ENCODE results near the gene CAMK2A. TPM values are rescaled to one million over a fixed set of nuclear protein-coding genes. Genes with fewer than 3 reads are reported as not detected.
A peak's percentile ranks its signal among the peaks of the same experiment; 100 is the strongest.

The CAMK2A gene
- polyA plus RNA-seq, 10 donors, result 32.6 to 93.3 (median 67.5) TPM

DNA sequence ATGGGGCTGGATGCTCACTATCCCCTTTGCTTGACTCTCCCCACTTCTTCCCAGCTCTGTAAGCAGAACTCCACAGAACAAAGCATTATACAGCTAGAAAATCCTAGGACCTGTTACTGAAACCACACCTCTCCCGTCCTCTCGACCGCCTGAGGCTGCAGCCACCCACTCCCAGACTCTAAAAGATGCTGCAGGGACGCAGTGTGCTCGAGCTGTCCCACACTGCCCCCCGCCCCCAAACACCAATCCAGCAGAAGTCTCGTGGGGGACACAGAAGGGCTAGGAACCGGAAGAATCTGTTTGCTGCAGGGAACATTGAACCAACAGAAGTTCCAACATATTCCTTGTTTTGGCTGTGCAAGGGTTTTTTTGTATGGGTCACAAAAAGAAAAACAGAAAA, 7.6 kb downstream of the CAMK2A start:
- DNase-seq, result no peak

- no peak for DNase-seq
Observed at GRCh38 chr5:150279330-150280020, 10.1 kb downstream of the CAMK2A start.

DNA sequence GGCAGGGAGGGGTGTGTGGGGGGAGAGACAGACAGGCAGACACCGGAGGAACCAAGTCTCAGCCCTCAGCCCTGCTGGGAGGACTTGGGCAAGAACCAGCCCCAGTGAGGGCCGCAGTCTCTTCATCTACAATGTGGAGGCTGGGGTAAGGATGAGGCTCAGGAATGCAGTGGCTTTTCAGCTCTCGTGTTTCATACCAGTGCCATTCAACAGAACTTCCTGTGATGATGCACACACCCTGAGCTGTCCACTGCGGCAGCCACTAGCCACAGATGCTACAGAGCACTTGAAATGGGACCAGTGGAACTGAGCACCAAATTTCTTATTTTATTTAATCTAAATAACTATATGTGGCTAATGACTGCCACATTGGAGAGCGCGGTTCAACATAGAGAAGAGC, 10.7 kb downstream of the CAMK2A start:
- DNase-seq, result peak in 1 of 3 donors; percentile 61

DNA sequence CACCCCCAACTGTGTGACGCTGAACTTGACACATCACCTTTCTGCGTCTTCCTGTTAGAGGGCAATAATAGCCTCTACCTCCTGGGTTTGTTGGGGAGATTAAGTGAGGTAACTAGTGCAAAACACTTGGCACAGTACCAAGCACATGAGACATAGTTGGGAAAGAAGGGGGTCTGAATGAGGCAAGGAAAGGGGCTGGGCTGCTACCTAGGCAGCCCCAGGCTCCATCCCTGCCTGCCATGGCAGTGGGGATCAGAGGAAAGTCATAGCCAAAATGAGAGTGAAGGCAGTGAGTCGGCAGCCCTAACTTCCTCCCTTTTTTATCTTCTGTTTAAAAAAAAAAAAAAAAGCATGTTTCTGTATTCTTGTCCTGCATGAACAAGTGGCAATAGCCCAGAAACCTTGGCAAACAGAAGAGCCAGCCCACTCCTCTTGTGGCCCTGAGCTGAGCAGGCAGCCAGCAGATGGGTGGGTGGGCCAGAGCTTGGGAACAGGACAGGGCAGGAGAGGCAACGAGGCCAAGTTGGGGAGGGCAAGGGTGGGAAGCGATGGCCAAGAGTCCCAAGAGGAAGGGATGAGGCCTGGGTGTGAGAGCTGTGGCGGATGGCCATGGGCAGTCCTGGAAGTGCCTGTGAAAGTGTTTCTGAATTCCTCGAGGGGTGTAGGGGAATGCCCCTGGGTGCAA, 11.4 kb downstream of the CAMK2A start:
- no peak for DNase-seq

GRCh38 chr5:150277043-150277442, 12.5 kb downstream of the CAMK2A start:
- DNase-seq, result no peak

GRCh38 chr5:150274811-150275210, 14.8 kb downstream of the CAMK2A start:
- no peak for DNase-seq

GRCh38 chr5:150272531-150272930, 17.0 kb downstream of the CAMK2A start:
- DNase-seq, result no peak

GRCh38 chr5:150271923-150272322, 17.6 kb downstream of the CAMK2A start:
- no peak for DNase-seq

DNA sequence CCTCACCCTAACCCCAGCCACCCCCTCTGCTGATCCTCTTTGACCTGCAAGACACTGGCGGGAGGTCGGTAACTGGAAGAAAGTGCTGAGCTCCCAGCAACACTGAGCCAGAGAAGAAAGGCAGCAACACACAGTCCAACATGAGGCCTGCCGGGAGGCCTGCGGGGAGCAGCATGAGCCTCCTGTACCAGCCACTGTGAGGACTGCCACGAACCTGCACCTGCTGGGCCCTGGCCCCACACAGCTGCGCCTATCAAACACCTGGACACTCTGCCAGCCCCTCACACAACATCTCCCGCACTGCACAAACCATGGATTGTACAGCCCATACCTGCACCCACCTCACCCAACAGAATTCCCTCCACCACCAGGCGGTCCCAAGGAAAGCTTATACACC, 18.3 kb downstream of the CAMK2A start:
- DNase-seq, result no peak

GRCh38 chr5:150270541-150271295, 18.9 kb downstream of the CAMK2A start:
- no peak for DNase-seq

DNA sequence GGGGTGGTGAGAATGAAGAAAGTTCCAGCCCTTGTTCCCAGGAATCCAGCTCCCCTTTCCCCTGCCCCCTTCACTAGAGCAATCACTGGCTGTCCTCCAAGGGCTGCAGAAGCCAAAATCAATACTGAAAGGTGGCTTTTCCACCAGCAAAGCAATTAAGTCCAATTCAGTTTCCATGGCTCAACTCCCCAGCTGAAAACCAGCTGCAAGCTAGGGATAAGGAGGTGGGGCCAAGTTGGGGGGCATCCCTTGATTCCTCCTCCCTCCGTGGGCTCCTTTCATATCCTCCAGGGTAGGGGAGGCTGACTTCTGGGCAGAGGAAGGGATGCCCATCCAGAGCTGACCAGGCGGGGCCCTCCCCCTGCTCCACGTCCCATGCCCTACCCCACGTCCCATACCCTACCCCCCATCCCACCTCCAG, 22.7 kb downstream of the CAMK2A start:
- DNase-seq, result no peak

- DNase-seq, result no peak
Observed at GRCh38 chr5:150265870-150266383, 23.6 kb downstream of the CAMK2A start.

GRCh38 chr5:150264667-150265603, 24.6 kb downstream of the CAMK2A start:
- DNase-seq, result no peak

DNA sequence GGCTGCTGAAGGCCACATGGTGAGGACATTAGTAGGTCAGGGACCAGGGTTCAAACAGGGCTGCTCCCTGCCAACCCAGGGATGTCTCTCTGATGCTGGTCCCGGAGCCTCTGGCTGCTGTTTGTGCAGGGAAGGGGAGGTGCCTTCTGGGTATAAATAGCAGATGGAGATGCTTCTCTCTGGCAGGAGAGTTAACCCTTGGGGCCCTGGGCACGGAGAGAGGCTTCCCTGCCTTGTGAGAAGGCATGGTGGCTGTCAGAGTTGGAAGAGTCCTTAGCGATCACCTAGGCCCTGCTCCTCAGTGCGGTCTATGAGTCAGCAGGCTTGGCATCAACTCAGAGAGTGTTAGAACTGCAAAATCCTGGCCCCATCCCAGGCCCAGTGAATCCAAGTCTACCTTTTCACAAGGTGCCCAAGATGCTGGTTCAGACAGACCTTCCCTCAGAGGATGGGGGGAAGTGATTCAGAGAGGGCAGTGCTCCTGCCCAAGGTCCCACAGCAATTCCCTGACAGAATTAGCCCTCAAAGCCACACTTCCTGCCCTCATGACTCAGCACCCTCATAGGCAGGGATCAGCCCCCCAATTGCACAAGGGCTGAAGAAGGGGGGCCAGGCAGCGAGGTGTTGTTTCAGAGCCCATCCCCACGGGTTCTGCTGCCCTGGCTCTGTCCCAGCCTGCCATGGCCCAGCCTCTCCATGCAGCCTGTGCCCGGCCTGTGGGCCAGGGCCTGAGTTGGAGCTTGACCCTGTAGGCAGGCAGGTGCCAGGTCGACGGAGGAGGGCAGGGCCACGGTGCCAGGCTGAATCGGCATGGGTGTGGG, 25.6 kb downstream of the CAMK2A start:
- DNase-seq, result peak in 1 of 3 donors; percentile 74

GRCh38 chr5:150263375-150263775, 26.2 kb downstream of the CAMK2A start:
- DNase-seq, result no peak

- DNase-seq, result no peak
Observed at GRCh38 chr5:150262502-150262901, 27.1 kb downstream of the CAMK2A start.

GRCh38 chr5:150261231-150261630, 28.3 kb downstream of the CAMK2A start:
- DNase-seq, result peak in 1 of 3 donors; percentile 30

DNA sequence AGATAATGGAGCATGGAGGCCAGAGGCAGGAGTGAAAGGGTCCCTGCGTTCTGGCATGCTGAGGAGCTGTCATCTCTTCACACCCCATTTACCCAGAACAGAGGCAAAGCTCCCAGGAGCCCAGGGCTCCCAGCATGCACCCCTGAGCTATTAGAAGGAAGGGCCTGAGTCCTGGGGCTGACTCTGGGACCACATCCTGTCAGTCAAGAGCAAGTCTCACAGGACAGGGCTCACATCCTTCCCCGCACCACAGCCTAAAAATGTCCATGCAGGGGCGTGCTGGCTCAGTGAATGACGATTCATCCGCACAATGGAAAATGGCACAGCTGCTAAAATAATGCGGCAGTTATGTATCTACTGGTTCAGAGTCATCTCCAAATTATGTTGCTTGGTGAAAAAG, 31.4 kb downstream of the CAMK2A start:
- DNase-seq, result peak in 2 of 3 donors; percentile 53 to 75

- no peak for DNase-seq
Observed at GRCh38 chr5:150257424-150257823, 32.1 kb downstream of the CAMK2A start.

- DNase-seq, result no peak
Observed at GRCh38 chr5:150256410-150257064, 33.0 kb downstream of the CAMK2A start.

Data from muscle of back (tissue), 11 donors.